ENCODE measurements around the gene DNMT1. TPM values are rescaled to one million over a fixed set of nuclear protein-coding genes. Genes with fewer than 3 reads are reported as not detected.

DNMT1 gene
- total and polyA plus RNA-seq, 8 donors, result 16.6 to 92.0 (median 44.8) TPM

- no peak overlapping the region for H3K27ac ChIP-seq
- no peak overlapping the region for H3K4me3 ChIP-seq
- intact Hi-C loops (cut with DNase I; ENCODE audit: low total_unique reads), result no loop called here
- whole genome bisulfite sequencing, 5 donors, result 87 to 92% (median 90%) methylated on average over 14 of the region's 14 CpGs
- no peaks in the 10 kb centered on the region for H3K9me3 ChIP-seq
- DNase-seq, result no peak
- peaks cover 42 to 65% (median 54%) of the 10 kb centered on the region in 4 donors for H3K36me3 ChIP-seq
- peaks cover 10 to 66% (median 42%) of the 10 kb centered on the region in 4 donors for H3K4me1 ChIP-seq
- no peaks in the 10 kb centered on the region for H3K27me3 ChIP-seq
- TF ChIP-seq POLR2A (IDR thresholded peaks at IDR 0.05), result no peak
- TF ChIP-seq POLR2AphosphoS5 (IDR thresholded peaks at IDR 0.05), result no peak
- TF ChIP-seq CTCF (IDR thresholded peaks at IDR 0.05), result no peak
Observed at GRCh38 chr19:10109528-10109927, 85.2 kb downstream of the DNMT1 start.

GRCh38 chr19:10107817-10108367 lies 86.9 kb downstream of the DNMT1 start:
- DNase-seq, result no peak
- Histone ChIP-seq H3K4me3 (peak overlapping the region in 2 of 4 donors; percentile 1 to 90), H3K9me3 (no peaks in the 10 kb centered on the region), H3K36me3 (peaks cover 40 to 53% (median 45%) of the 10 kb centered on the region in 4 donors), H3K4me1 (peaks cover 10 to 60% (median 29%) of the 10 kb centered on the region in 4 donors), H3K27ac (no peak overlapping the region), H3K27me3 (no peaks in the 10 kb centered on the region)
- intact Hi-C loops (cut with DNase I; ENCODE audit: low total_unique reads), result no loop called here
- TF ChIP-seq EP300 (IDR thresholded peaks at IDR 0.05) (no peak), CTCF (IDR thresholded peaks at IDR 0.05) (no peak), POLR2A (IDR thresholded peaks at IDR 0.05) (no peak), POLR2AphosphoS5 (IDR thresholded peaks at IDR 0.05) (no peak)
- WGBS, 5 donors, result 87 to 96% (median 91%) methylated on average over 13 to 14 of the region's 14 CpGs

DNA sequence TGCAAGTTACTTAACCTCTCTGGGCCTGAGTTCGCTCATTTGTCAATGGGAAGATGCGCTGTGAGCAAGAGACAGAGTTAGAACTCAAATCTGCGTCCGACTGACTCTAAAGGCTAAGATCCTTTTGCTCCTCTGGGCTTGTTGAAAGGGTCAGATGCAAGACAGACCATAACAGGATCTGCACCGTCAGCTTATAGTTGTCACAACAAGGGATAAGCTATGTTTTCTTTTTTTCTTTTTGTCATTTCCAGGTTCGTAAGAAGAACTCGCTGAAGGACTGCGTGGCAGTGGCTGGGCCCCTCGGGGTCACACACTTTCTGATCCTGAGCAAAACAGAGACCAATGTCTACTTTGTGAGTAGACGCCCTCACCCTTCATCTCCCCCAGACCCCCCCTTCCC lies 87.5 kb downstream of the DNMT1 start:
- WGBS, 5 donors, result 66 to 71% (median 68%) methylated on average over 10 of the region's 10 CpGs
- Histone ChIP-seq H3K36me3 (peaks cover 40 to 52% (median 45%) of the 10 kb centered on the region in 4 donors), H3K4me1 (peaks cover 10 to 53% (median 24%) of the 10 kb centered on the region in 4 donors), H3K27ac (peak overlapping the region in 3 of 5 donors; percentile 68 to 88 (median 82)), H3K4me3 (peak overlapping the region; percentile 59 to 97 (median 79)), H3K27me3 (no peaks in the 10 kb centered on the region), H3K9me3 (no peaks in the 10 kb centered on the region)
- intact Hi-C loops (cut with DNase I; ENCODE audit: low total_unique reads), result no loop called here
- TF ChIP-seq EP300 (IDR thresholded peaks at IDR 0.05), result no peak
- no peak for TF ChIP-seq POLR2A (IDR thresholded peaks at IDR 0.05)
- no peak for TF ChIP-seq POLR2AphosphoS5 (IDR thresholded peaks at IDR 0.05)
- no peak for TF ChIP-seq CTCF (IDR thresholded peaks at IDR 0.05)
- DNase-seq, result no peak

- intact Hi-C loops (cut with DNase I; ENCODE audit: low total_unique reads), result no loop called here
- DNase-seq, result peak; percentile 99
- Histone ChIP-seq H3K9me3 (no peaks in the 10 kb centered on the region), H3K4me3 (peak within 1 kb of the TSS; percentile 59 to 97 (median 79)), H3K36me3 (peaks cover 37 to 43% (median 41%) of the 10 kb centered on the region in 4 donors), H3K27ac (peak within 1 kb of the TSS; percentile 68 to 88 (median 82)), H3K27me3 (no peaks in the 10 kb centered on the region), H3K4me1 (peaks cover 10 to 44% (median 24%) of the 10 kb centered on the region in 4 donors)
- no peak for TF ChIP-seq EP300 (IDR thresholded peaks at IDR 0.05)
- TF ChIP-seq POLR2AphosphoS5 (IDR thresholded peaks at IDR 0.05), result peak; percentile 84 to 99 (median 96)
- no peak for TF ChIP-seq CTCF (IDR thresholded peaks at IDR 0.05)
- TF ChIP-seq POLR2A (IDR thresholded peaks at IDR 0.05), result no peak
- 0 to 1% (median 1%) methylated on average over 8 to 71 of the region's 71 CpGs for WGBS, 5 donors
Observed at GRCh38 chr19:10106100-10106936, 88.4 kb downstream of the DNMT1 start, which contains the start of gene PPAN. PPAN (plus strand) TSS chr19:10106362; CDS start chr19:10106395, 33 bp downstream.
